ENCODE results near the gene ZNF490. TPM values are rescaled to one million over a fixed set of nuclear protein-coding genes. Genes with fewer than 3 reads are reported as not detected.

ZNF490 gene
- total RNA-seq = 1 to 10 TPM; 3.3 to 7.0 (median 4.1) TPM
- under 1 TPM; 0.38 to 0.65 TPM for polyA plus RNA-seq

DNA sequence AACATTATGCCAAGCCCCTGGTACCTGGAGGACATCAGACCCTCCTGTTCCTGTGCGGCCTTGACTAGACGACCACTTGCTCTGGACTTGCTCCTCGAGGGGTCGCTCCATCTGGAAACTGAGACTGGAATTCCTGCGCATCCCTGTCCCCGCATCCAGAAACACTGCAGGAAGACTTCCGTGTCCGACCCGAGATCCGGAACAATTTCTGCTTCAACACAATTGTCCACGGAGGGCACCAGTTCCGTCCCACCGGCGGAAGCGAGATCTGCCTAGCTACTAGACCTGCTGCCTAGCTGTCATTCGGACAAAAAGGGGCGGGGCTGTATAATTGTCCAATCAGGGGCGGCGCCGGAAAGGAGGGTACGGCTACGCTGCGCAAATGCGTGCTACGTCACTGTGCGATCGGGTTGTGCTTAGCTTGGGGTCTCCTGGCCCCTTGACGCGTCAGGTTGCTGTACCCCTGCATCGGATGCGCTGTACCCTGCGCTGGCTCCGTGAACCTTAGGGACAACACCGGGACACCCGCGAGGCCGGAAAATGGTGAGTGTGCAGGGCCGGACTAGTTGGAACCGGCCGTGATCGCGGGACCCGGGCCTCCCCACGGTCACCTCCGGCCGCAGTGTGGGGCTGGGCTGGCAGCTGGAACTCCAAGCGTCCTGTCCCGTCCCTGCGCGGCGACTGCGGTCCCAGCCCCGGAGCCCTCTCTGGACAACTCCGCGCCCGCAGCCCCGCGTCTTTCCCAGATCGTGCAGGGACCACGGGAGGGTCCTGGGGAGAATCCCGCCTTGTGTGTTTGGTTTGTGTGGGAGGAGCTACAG is at the start of gene ZNF490, which contains the start of gene ZNF791:
TSS of gene ZNF490 (minus strand) at position 274 of the 821 bp plus-strand sequence. CDS start at position 141, 133 bp downstream.
TSS of gene ZNF791 (plus strand) at position 381 of the 821 bp plus-strand sequence. CDS start at position 541, 160 bp downstream.
- Histone ChIP-seq H3K4me1 (peaks cover 3 to 19% (median 7%) of the 10 kb centered on the region in 3 donors), H3K36me3 (no peaks in the 10 kb centered on the region), H3K9me3 (no peaks in the 10 kb centered on the region), H3K27ac (peak within 1 kb of the TSS; percentile 96 to 99 (median 96)), H3K27me3 (no peaks in the 10 kb centered on the region), H3K4me3 (peak within 1 kb of the TSS; percentile 74 to 98 (median 92))
- TF ChIP-seq, protein P1, sequence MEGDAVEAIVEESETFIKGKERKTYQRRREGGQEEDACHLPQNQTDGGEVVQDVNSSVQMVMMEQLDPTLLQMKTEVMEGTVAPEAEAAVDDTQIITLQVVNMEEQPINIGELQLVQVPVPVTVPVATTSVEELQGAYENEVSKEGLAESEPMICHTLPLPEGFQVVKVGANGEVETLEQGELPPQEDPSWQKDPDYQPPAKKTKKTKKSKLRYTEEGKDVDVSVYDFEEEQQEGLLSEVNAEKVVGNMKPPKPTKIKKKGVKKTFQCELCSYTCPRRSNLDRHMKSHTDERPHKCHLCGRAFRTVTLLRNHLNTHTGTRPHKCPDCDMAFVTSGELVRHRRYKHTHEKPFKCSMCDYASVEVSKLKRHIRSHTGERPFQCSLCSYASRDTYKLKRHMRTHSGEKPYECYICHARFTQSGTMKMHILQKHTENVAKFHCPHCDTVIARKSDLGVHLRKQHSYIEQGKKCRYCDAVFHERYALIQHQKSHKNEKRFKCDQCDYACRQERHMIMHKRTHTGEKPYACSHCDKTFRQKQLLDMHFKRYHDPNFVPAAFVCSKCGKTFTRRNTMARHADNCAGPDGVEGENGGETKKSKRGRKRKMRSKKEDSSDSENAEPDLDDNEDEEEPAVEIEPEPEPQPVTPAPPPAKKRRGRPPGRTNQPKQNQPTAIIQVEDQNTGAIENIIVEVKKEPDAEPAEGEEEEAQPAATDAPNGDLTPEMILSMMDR (IDR thresholded peaks at IDR 0.05) = no peak
- 0% methylated on average over 60 to 61 of the region's 61 CpGs for WGBS, 2 donors
- FAIRE-seq (peak; percentile 54), DNase-seq (peak; percentile 94 to 98 (median 98)), ATAC-seq (peak; percentile 97 to 99 (median 98))
- intact Hi-C loops (cut with DNase I) = no loop called here

- no peak for DNase-seq
- Histone ChIP-seq H3K27me3 (no peaks in the 10 kb centered on the region), H3K4me3 (no peak overlapping the region), H3K27ac (no peak overlapping the region), H3K36me3 (peaks cover 0 to 6% (median 0%) of the 10 kb centered on the region in 3 donors), H3K9me3 (no peaks in the 10 kb centered on the region), H3K4me1 (no peaks in the 10 kb centered on the region)
- 96% methylated on average over 22 of the region's 22 CpGs for WGBS, 2 donors
- intact Hi-C loops (cut with DNase I) = no loop called here
- TF ChIP-seq, protein P1 (IDR thresholded peaks at IDR 0.05) = no peak
- ATAC-seq = no peak
- FAIRE-seq = no peak
These were observed 47.4 kb upstream of the ZNF490 start for GRCh38 chr19:12657966-12658365.

DNA sequence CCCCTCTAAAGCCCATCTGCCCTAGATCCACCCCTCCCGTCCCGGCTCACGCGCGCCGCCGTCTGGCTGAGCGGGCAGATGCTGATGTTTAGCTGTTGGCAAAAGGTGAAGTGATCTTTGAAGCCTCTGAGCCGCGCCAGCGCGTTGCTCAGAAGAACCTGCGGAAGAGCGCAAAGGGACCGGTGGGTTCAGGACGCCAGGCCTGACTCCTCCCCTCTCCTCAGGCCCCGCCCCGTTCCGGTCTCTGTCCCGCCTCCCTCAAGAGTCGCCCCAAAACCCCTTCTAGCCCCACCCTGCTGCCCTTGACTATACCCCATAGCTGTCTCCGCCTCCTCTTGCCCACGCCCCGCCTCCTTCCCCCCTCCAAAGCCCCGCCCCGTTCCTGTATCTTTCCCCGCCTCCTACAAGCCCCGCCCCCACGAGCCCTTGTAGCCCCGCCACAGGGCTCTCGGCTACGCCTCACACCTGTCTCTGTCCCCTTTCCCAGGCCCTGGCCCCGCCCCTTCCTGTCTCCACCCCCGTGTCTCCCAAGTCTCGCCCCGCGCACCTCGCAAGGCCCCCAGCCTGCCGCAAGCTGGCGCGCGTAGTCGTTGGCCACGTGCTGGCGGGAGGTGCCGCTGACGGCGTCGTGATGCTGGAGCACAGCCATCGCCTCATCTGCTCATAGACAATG is 46.4 kb upstream of the ZNF490 start:
- H3K4me3 ChIP-seq = no peak overlapping the region
- DNase-seq = peak in 5 of 6 donors; percentile 35 to 83 (median 58)
- 70 to 78% methylated on average over 47 to 50 of the region's 50 CpGs for WGBS, 2 donors
- no peak overlapping the region for H3K27ac ChIP-seq
- no peaks in the 10 kb centered on the region for H3K9me3 ChIP-seq
- no peaks in the 10 kb centered on the region for H3K4me1 ChIP-seq
- intact Hi-C loops (cut with DNase I) = no loop called here
- TF ChIP-seq, protein P1 (IDR thresholded peaks at IDR 0.05) = no peak
- FAIRE-seq = no peak
- no peaks in the 10 kb centered on the region for H3K27me3 ChIP-seq
- ATAC-seq = peak in 3 of 4 donors; percentile 71 to 93 (median 73)
- peaks cover 0 to 6% (median 0%) of the 10 kb centered on the region in 3 donors for H3K36me3 ChIP-seq

DNA sequence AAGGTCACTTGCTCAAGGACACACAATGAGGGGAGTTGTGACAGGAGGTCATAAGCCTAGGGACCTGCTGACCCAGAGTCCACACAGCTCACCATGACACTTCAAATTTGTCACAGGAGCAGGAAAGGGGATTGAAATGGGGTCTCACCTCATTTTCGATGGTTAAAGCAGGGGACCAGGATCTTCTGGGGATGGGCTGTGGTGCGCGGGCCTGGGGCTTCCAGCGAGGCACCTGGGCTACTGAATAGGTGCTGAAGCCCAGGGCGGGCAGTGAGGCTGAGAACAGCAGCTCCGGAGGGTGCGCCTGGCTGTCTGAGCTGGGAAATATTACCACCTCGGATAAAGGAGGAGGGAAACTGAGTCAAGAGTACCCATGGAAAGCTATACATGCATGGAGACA is 44.9 kb upstream of the ZNF490 start:
- FAIRE-seq (no peak), DNase-seq (no peak), ATAC-seq (no peak)
- Histone ChIP-seq H3K27me3 (no peaks in the 10 kb centered on the region), H3K36me3 (no peaks in the 10 kb centered on the region), H3K4me3 (no peak overlapping the region), H3K27ac (no peak overlapping the region), H3K4me1 (no peaks in the 10 kb centered on the region), H3K9me3 (no peaks in the 10 kb centered on the region)
- intact Hi-C loops (cut with DNase I) = no loop called here
- 88 to 89% methylated on average over 8 of the region's 8 CpGs for WGBS, 2 donors
- TF ChIP-seq, protein P1 (IDR thresholded peaks at IDR 0.05) = no peak
